Cardiac muscle cell (in vitro differentiated cells and primary cell): ENCODE results near the gene TOP3A. TPM values are rescaled to one million over a fixed set of nuclear protein-coding genes. Genes with fewer than 3 reads are reported as not detected.

Experiments
- DNase-seq, 2 donors: peaks; one replicate each; pipeline versions ENCODE4 v3.0.0 to v3.0.0-alpha.2; 2010 to 2017; ENCODE audit warnings: low read depth in 1 of 2, low spot score in 1 of 2
- H3K27ac ChIP-seq: fragments of 200-600 bp; sonication (generic); 2 replicates; pipeline ENCODE4 v1.5.1; 2016
- H3K27me3 ChIP-seq: fragments of 200-600 bp; sonication (generic); 2 replicates; pipeline ENCODE4 v1.6.0; 2016; ENCODE audit warnings: control low read depth
- H3K36me3 ChIP-seq: fragments of 200-600 bp; sonication (generic); 2 replicates; pipeline ENCODE4 v1.5.1; 2016; ENCODE audit warnings: control low read depth
- H3K4me1 ChIP-seq: fragments of 200-600 bp; sonication (generic); 2 replicates; pipeline ENCODE4 v1.8.1; 2017; ENCODE audit warnings: low read depth, mild to moderate bottlenecking, mixed run types
- H3K4me3 ChIP-seq: fragments of 200-600 bp; sonication (generic); 2 replicates; pipeline ENCODE4 v1.5.1; 2016; ENCODE audit warnings: mild to moderate bottlenecking
- H3K9me3 ChIP-seq: fragments of 200-600 bp; sonication (generic); 2 replicates; pipeline ENCODE4 v1.5.1; 2017; ENCODE audit warnings: low read depth, mild to moderate bottlenecking, control low read depth
- polyA plus RNA-seq: library from polyadenylated mRNA; unstranded; fragments of >200 nt; fragmentation: Nextera tagmentation; extraction: Ambion mirVana; gene quantifications from 2 replicates; pipeline ENCODE4 v1.2.1, GENCODE V29; 2016
- total RNA-seq: library from RNA; depleted of rRNA; stranded (reverse); fragments of >200 nt; gene quantifications from 2 replicates; pipeline ENCODE4 v1.2.3, GENCODE V29; 2016
- TF ChIP-seq, protein P1 (sequence below): IDR thresholded peaks from 2 replicates; pipeline ENCODE4 v1.5.1; 2012; ENCODE audit warnings: low read depth, mild to moderate bottlenecking, low read length

Gene TOP3A
- total and polyA plus RNA-seq, 2 experiments from 2014 or later = 22.7 to 40.1 TPM

DNA sequence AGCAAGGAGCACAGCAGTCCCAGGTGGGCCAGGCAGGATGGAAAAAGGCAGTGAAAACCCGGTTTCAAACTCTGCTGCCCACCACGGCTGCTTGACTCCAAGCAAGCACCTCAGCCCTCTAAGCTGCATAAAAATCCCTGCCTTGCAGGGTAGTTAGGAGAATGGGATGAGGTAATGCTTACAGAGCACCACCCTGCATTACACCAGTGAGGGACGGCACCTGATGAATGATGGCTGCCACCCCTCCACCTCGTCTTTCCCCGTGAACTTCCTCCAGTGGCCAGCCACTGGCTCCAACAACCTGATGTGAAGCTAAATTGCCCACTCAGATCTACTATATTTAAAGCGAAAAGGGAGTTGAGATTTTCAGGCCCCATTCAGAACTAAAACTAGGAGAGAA is 33.0 kb downstream of the TOP3A start:
- Histone ChIP-seq H3K27me3 (no peaks in the 10 kb centered on the region), H3K9me3 (no peaks in the 10 kb centered on the region), H3K36me3 (peaks cover 66% of the 10 kb centered on the region), H3K27ac (no peak overlapping the region), H3K4me1 (no peaks in the 10 kb centered on the region), H3K4me3 (no peak overlapping the region)
- TF ChIP-seq, protein P1, sequence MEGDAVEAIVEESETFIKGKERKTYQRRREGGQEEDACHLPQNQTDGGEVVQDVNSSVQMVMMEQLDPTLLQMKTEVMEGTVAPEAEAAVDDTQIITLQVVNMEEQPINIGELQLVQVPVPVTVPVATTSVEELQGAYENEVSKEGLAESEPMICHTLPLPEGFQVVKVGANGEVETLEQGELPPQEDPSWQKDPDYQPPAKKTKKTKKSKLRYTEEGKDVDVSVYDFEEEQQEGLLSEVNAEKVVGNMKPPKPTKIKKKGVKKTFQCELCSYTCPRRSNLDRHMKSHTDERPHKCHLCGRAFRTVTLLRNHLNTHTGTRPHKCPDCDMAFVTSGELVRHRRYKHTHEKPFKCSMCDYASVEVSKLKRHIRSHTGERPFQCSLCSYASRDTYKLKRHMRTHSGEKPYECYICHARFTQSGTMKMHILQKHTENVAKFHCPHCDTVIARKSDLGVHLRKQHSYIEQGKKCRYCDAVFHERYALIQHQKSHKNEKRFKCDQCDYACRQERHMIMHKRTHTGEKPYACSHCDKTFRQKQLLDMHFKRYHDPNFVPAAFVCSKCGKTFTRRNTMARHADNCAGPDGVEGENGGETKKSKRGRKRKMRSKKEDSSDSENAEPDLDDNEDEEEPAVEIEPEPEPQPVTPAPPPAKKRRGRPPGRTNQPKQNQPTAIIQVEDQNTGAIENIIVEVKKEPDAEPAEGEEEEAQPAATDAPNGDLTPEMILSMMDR = no peak
- no peak for DNase-seq

DNA sequence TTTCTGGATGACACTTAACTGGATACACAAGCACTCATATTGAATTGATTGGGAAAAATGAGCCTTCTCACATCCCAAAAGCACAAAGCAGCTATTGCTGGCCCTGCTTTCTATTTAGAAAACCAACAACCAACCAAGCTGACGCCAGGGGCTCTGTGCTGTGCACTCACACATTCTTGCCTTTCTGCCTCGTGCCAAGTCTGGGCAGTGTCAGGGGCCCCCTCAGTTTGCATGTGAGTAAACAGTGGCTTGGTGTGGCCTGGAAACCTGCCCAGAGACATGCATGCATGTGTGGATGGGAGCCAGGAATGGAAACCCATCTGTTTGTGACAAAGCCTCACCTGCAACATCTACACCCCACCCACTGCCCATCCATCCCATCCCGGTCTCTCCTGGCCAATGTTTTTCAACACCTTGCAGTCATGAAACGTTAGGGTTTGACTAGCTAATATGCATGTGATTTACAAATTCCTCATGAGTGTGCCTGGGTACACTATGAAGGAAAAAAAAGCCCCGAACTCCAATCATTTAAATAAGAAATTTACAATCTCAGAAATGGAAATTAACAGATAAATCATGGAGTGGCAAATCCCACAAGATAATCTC is 33.9 kb downstream of the TOP3A start:
- H3K27me3 ChIP-seq = no peaks in the 10 kb centered on the region
- H3K4me3 ChIP-seq = no peak overlapping the region
- H3K27ac ChIP-seq = no peak overlapping the region
- TF ChIP-seq, protein P1 = no peak
- no peaks in the 10 kb centered on the region for H3K4me1 ChIP-seq
- peak in 1 of 2 donors; percentile 14 for DNase-seq
- peaks cover 67% of the 10 kb centered on the region for H3K36me3 ChIP-seq
- H3K9me3 ChIP-seq = no peaks in the 10 kb centered on the region

DNA sequence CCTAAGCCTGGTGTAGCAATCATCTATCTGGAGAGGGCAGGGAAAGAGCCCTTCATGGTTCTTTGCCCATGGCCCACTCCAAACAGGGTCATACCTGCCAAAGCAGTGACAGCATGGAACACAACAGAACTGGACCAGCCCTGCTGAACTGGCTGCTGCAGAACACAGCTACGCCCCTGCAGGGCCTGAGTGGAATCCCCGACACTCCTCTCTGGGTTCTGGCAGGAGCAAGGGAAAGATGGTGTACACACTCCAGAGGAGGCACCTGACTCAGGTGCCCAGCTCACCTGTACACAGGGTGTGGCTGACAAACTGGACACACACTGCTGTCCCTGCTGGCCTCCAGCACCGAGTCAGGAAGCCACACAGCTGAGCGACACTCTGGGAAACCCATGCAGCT is 34.5 kb downstream of the TOP3A start:
- Histone ChIP-seq H3K27me3 (no peaks in the 10 kb centered on the region), H3K4me3 (no peak overlapping the region), H3K4me1 (no peaks in the 10 kb centered on the region), H3K9me3 (no peaks in the 10 kb centered on the region), H3K27ac (no peak overlapping the region), H3K36me3 (peaks cover 62% of the 10 kb centered on the region)
- DNase-seq = no peak
- TF ChIP-seq, protein P1 = no peak

DNA sequence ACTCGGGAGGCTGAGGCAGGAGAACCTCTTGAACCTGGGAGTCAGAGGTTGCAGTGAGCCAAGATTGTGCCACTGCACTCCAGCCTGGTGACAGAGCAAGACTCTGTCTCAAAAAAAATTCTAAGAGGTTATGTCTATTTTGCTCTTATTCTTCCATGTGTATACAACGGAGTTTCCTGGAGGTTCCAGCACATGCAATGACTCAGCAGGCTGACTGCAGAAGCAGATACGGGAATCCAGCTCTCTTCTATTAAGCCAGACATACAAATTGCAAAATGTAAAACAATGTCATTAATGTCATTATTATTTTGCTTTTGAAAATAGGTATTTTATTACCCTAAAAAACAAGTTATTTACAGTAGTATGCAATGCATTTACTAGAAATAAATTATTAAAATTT is 35.9 kb downstream of the TOP3A start:
- Histone ChIP-seq H3K27me3 (no peaks in the 10 kb centered on the region), H3K4me1 (no peaks in the 10 kb centered on the region), H3K27ac (no peak overlapping the region), H3K9me3 (no peaks in the 10 kb centered on the region), H3K4me3 (no peak overlapping the region), H3K36me3 (peaks cover 60% of the 10 kb centered on the region)
- peak in 1 of 2 donors; percentile 61 for DNase-seq
- TF ChIP-seq, protein P1 = no peak

DNA sequence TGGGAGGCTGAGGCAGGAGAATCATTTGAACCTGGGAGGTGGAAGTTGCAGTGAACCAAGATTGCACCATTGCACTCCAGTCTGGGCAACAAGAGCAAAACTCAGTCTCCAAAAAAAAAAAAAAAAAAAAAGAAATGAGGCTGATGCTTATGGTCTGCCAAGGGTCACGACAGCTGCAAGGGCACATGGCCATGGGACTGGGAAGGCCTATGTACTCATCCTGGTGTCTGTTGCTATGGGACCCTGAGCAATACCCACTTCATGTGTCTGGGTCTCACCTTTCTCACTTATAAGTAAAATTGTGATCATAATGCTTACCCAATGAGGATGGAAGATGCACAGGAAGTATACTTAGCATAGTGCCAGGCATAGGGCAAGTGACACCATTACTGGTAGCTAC is 37.7 kb downstream of the TOP3A start:
- Histone ChIP-seq H3K27ac (no peak overlapping the region), H3K4me1 (no peaks in the 10 kb centered on the region), H3K36me3 (peaks cover 49% of the 10 kb centered on the region), H3K27me3 (no peaks in the 10 kb centered on the region), H3K9me3 (no peaks in the 10 kb centered on the region), H3K4me3 (no peak overlapping the region)
- TF ChIP-seq, protein P1 = no peak
- no peak for DNase-seq
